OCI-LY7 (cell line): ENCODE results near the gene PODNL1. TPM values are rescaled to one million over a fixed set of nuclear protein-coding genes. Genes with fewer than 3 reads are reported as not detected.

Experiments
- BruUV-seq: library from RNA; stranded (reverse); fragments of 400-500 nt; replicated peaks from 2 replicates; lab custom pipeline; 2021; lab: Mats Ljungman, UMichigan
- CTCF ChIA-PET: fragments of 300-600 bp; sonication (Branson Sonifier 250); formaldehyde crosslinking; loops from one replicate; lab custom pipeline; 2022; ENCODE audit warnings: antibody characterized with exemption; ENCODE audit not compliant: unreplicated experiment; lab: Charles Lee
- POLR2A ChIA-PET: fragments of 300-600 bp; sonication (Branson Sonifier 250); formaldehyde crosslinking; loops from one replicate; lab custom pipeline; 2022; ENCODE audit warnings: antibody characterized with exemption; lab: Charles Lee
- DNase-seq: peaks from one replicate; pipeline ENCODE4 v3.0.0-alpha.2; 2015; ENCODE audit warnings: low spot score
- H2AFZ ChIP-seq: fragments of 200-600 bp; sonication (generic), shearing (Covaris generic); 2 replicates; pipeline ENCODE4 v1.6.1; 2014; ENCODE audit warnings: mild to moderate bottlenecking, antibody characterized with exemption, low read length, moderate library complexity
- H3K27ac ChIP-seq: fragments of 200-600 bp; sonication (generic); 2 replicates; pipeline ENCODE4 v1.5.1; 2014; ENCODE audit warnings: mixed run types, low read depth, mild to moderate bottlenecking, moderate library complexity, low read length, inconsistent platforms; ENCODE audit not compliant: poor library complexity, severe bottlenecking
- H3K36me3 ChIP-seq: fragments of 200-600 bp; sonication (generic); 2 replicates; pipeline ENCODE4 v1.6.1; 2014; ENCODE audit warnings: mild to moderate bottlenecking, antibody characterized with exemption, low read length, moderate library complexity, mixed read lengths; ENCODE audit not compliant: insufficient read depth
- H3K4me1 ChIP-seq: fragments of 200-600 bp; sonication (generic); 2 replicates; pipeline ENCODE4 v1.5.1; 2014; ENCODE audit warnings: mild to moderate bottlenecking, low read length; ENCODE audit not compliant: insufficient read depth, poor library complexity, severe bottlenecking
- H3K4me2 ChIP-seq: fragments of 200-600 bp; sonication (generic); 2 replicates; pipeline ENCODE4 v1.6.1; 2014; ENCODE audit warnings: mild to moderate bottlenecking, low read length
- H3K4me3 ChIP-seq: fragments of 200-600 bp; sonication (generic); 2 replicates; pipeline ENCODE4 v1.5.1; 2014; ENCODE audit warnings: mild to moderate bottlenecking, low read depth, low read length; ENCODE audit not compliant: poor library complexity, severe bottlenecking
- H3K79me2 ChIP-seq: fragments of 200-600 bp; sonication (generic); 2 replicates; pipeline ENCODE4 v1.6.1; 2016; ENCODE audit warnings: low read depth, mild to moderate bottlenecking, low read length, moderate library complexity, mixed read lengths; ENCODE audit not compliant: insufficient read depth
- H3K9me2 ChIP-seq: fragments of 200-600 bp; sonication (generic); 2 replicates; pipeline ENCODE4 v1.6.1; 2016; ENCODE audit warnings: mild to moderate bottlenecking, low read length, mixed read lengths; ENCODE audit not compliant: insufficient read depth
- H3K9me3 ChIP-seq: fragments of 200-600 bp; sonication (generic); 2 replicates; pipeline ENCODE4 v1.6.1; 2014; ENCODE audit warnings: mild to moderate bottlenecking, mixed run types, low read length, mixed read lengths
- H4K20me1 ChIP-seq: fragments of 200-600 bp; sonication (generic); 2 replicates; pipeline ENCODE4 v1.6.1; 2014; ENCODE audit warnings: mild to moderate bottlenecking, antibody characterized with exemption, low read length, moderate library complexity, mixed read lengths; ENCODE audit not compliant: insufficient read depth
- EZH2phosphoT487 ChIP-seq: fragments of 200-600 bp; sonication (generic); IDR thresholded peaks from 2 replicates; pipeline ENCODE4 v1.6.1; 2018; ENCODE audit warnings: low read depth, borderline replicate concordance, mild to moderate bottlenecking, mixed run types, antibody characterized with exemption, low read length, moderate library complexity, mixed read lengths
- intact Hi-C: fragments of 100-400 bp; cut with micrococcal nuclease; formaldehyde crosslinking; loops from one replicate; pipeline ENCODE4 v1.10.0; 2022; ENCODE audit not compliant: unreplicated experiment
- total RNA-seq, 2 experiments: library from RNA; depleted of rRNA in 1 of 2; stranded (reverse); fragments of >200 nt in 1 of 2; shearing (Covaris generic) in 1 of 2; gene quantifications; 2 replicates each; pipeline ENCODE4 v1.2.3, GENCODE V29; 2014 to 2022
- TF ChIP-seq, protein P1 (sequence below): fragments of 200-600 bp; sonication (generic); conservative IDR thresholded peaks from 2 replicates; pipeline ENCODE4 v1.5.1; 2014; ENCODE audit warnings: mild to moderate bottlenecking, antibody characterized with exemption, low read length, moderate library complexity, mixed read lengths

PODNL1 gene
- total RNA-seq, 2 experiments from 2014 or later = 0.16 TPM; not detected in 1

DNA sequence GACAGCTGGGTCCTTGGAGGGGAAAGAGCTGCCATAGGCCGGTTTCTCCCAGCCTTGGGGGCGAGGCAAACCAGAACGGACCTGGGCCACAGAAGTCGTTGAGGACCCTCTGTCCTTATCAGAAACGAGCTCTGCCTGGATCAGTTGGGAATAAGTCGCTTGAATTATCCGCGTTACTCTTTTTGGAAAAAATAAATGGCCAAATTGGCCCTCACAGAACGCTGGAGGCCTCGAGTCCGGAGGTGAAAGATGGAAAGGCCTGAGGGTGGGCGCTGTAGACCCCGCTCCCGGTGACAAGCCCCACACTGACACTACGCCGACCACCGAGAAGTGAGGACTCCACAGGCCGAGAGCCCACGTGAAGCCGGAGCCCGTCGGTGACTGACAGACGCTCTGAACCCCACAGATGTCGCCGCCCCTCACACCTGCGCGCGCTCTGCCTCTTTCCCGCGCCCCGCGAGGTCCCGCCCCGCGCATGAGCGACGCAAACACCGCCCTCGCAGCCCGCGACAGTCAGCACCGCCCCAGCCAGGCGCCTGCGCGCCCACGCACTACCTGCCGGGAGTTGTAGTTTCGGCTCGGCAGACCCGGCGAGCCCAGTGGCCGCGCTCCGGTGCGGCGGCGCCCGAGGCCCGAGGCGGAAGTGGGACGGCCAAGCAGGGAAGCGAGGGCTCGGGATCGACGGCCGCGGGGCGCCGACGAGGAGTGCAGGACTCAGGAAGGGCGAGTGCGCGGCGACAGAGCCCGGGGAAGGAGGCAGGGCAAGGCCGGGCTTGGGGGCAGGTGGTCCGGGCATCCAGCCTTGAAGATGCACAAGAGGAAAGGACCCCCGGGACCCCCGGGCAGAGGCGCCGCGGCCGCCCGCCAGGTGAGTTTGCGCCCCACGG is 32.3 kb downstream of the PODNL1 start, which contains the start of the genes BRME1 and CC2D1A:
BRME1 (minus strand) TSS at position 484 of the 887 bp plus-strand sequence. CDS start 1,225 bp downstream, outside the sequence.
CC2D1A (plus strand) TSS at position 568 of the 887 bp plus-strand sequence; CDS start at position 809, 241 bp downstream.
- Histone ChIP-seq H3K9me2 (no peaks in the 10 kb centered on the region), H3K79me2 (peaks cover 5% of the 10 kb centered on the region; the same call in 1 of the 2 replicates), H3K27ac (no peak within 1 kb of the TSS), H3K4me3 (peak within 1 kb of the TSS; percentile 86), H3K9me3 (peaks cover 5% of the 10 kb centered on the region; the same call in 1 of the 2 replicates), H3K4me1 (peaks cover 11% of the 10 kb centered on the region), H3K4me2 (peak within 1 kb of the TSS; percentile 90), H4K20me1 (no peaks in the 10 kb centered on the region), H3K36me3 (peaks cover 11% of the 10 kb centered on the region), H2AFZ (peak within 1 kb of the TSS; percentile 90)
- no peak for TF ChIP-seq EZH2phosphoT487
- TF ChIP-seq, protein P1, sequence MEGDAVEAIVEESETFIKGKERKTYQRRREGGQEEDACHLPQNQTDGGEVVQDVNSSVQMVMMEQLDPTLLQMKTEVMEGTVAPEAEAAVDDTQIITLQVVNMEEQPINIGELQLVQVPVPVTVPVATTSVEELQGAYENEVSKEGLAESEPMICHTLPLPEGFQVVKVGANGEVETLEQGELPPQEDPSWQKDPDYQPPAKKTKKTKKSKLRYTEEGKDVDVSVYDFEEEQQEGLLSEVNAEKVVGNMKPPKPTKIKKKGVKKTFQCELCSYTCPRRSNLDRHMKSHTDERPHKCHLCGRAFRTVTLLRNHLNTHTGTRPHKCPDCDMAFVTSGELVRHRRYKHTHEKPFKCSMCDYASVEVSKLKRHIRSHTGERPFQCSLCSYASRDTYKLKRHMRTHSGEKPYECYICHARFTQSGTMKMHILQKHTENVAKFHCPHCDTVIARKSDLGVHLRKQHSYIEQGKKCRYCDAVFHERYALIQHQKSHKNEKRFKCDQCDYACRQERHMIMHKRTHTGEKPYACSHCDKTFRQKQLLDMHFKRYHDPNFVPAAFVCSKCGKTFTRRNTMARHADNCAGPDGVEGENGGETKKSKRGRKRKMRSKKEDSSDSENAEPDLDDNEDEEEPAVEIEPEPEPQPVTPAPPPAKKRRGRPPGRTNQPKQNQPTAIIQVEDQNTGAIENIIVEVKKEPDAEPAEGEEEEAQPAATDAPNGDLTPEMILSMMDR = no peak
- intact Hi-C loops = no loop called here
- ChIA-PET POLR2A (interaction anchor here (0.6 to 0.9 kb wide), 2 partner anchors 11 to 173 kb away, joined by 3 to 6 read pairs; no protein-coding TSS in a partner anchor), CTCF (no interaction called here)
- peak; percentile 93 for DNase-seq
- no TSS peak for BruUV-seq

DNA sequence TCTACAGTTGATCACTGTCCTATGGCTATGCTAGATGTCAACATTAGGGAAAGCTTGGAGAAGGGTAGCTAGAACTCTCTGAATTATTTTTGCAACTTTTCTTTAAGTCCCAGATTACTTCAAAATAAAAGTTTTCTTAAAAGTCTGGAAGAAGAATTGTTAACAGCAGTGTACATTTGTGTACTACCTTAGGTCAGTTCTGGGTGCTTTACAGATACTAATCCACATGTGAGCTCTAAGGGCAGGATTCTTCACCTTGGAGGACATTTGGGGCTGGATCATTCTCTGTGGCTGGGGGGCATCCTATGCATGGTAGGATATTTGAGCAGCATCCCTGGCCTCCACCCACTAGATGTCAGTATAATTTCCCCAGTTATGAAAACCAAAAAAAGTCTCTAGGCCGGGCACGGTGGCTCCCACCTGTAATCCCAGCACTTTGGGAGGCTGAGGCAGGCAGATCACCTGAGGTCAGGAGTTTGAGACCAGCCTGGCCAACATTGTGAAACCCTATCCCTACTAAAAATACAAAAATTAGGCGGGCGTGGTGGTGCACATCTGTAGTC is 35.1 kb downstream of the PODNL1 start:
- H3K27ac ChIP-seq = no peak overlapping the region
- no peaks in the 10 kb centered on the region for H3K36me3 ChIP-seq
- peaks cover 5% of the 10 kb centered on the region; the same call in 1 of the 2 replicates for H3K79me2 ChIP-seq
- H3K9me3 ChIP-seq = peaks cover 5% of the 10 kb centered on the region; the same call in 1 of the 2 replicates
- ChIA-PET POLR2A (interaction anchor here (0.7 kb wide), 1 partner anchor 84 kb away, joined by 4 read pairs; no protein-coding TSS in a partner anchor), CTCF (no interaction called here)
- TF ChIP-seq, protein P1 = peak; percentile 79
- no peak for TF ChIP-seq EZH2phosphoT487
- intact Hi-C loops = loop anchor here (5.0 kb wide), 1 partner anchor 129 kb away; the partner anchor contains the start of gene IL27RA
- H3K4me1 ChIP-seq = peaks cover 11% of the 10 kb centered on the region
- H3K9me2 ChIP-seq = no peaks in the 10 kb centered on the region
- no TSS peak for BruUV-seq
- no peaks in the 10 kb centered on the region for H4K20me1 ChIP-seq
- peak overlapping the region; percentile 53; the same call in 1 of the 2 replicates for H2AFZ ChIP-seq
- H3K4me3 ChIP-seq = no peak overlapping the region
- peak; percentile 51 for DNase-seq
- H3K4me2 ChIP-seq = no peak overlapping the region
